Measurements from ENCODE around the gene GLRA1.

GLRA1 gene

DNA sequence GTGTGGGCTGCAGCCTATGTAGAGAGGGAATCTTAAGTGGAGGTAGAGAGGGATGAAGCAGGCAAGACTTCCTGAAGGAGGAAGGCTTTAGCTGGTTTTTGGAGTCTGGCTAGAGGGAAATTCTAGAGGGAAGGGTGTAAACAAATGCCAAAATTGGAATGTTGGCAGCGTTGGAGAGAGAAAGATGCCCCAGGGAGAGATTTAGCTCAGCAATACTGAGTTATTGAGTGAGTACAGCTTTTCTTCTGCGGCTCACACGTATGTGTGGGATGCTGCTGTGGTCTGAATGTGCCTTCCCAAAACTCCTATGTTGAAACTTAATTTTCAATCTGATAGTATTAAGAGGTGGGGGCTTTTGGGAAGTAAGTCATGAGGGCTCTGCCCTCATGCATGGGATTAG is 24.5 kb upstream of the GLRA1 start:
- in situ Hi-C loops (cut with HindIII; ENCODE audit: low pct_unique_long_range_greater_than_20kb, low sequenced_read_pairs): no loop called here
- TF ChIP-seq JUND (IDR thresholded peaks at IDR 0.05; ENCODE audit: low read depth): no peak
- peak in 1 of 2 experiments; percentile 19 for DNase-seq (ENCODE audit: low read depth in 1 of 2, low spot score in 1 of 2)

DNA sequence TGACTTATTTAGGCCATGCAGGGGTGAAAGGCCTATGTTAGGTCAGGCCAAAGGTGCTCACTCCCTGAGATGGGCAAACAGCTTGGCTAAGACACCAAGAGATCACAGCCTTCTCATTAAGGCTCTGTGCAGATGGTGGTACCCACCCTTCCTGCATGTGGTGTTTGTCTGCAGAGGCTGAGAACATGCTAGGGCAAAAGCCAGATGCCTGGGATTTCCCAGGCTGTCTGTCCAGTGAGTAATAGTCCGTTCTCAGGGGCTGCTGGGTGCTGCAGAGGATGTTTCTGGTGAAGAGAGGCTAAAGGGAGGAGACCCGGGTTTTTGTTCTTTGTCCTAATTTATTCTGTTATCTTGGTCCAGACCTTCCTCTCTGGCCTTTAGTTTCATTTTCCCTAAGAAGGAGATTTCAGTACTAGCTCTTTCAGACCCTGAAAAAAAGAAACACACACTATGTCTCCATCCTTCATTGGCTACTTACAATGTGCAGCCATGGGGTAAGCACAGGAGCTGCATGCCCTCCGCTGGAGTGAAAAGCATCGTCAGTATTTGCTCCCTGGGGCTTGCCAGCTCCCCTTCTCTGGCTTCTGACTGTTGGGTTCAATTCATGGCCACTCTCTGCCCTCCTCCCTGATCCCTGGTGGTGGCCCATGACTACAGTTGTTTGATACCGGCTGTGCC is 23.4 kb upstream of the GLRA1 start:
- no peak for TF ChIP-seq JUND (IDR thresholded peaks at IDR 0.05; ENCODE audit: low read depth)
- DNase-seq (ENCODE audit: low read depth in 1 of 2, low spot score in 1 of 2): no peak
- in situ Hi-C loops (cut with HindIII; ENCODE audit: low pct_unique_long_range_greater_than_20kb, low sequenced_read_pairs): no loop called here

DNA sequence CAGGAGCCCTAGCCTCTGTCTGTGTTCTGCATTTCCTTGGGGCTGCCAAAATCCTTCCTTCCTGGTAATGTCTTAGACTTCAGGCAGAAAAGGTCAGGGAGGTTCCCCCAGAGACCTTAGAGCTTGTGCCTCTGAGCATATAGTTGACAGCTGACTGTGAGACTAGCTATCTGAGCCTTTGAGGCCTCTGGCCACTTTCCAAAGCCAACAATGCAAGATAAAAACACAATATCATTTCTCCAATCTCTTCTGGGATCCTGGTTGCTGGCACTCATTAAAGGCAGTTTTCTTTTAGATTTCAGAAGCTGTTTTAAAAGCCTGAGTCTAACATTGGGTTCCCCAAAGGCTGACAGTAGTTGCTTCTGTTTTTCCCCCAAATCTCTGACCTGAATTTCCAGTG is 13.2 kb upstream of the GLRA1 start:
- DNase-seq (ENCODE audit: low read depth in 1 of 2, low spot score in 1 of 2): no peak
- no peak for TF ChIP-seq JUND (IDR thresholded peaks at IDR 0.05; ENCODE audit: low read depth)
- in situ Hi-C loops (cut with HindIII; ENCODE audit: low pct_unique_long_range_greater_than_20kb, low sequenced_read_pairs): no loop called here

DNA sequence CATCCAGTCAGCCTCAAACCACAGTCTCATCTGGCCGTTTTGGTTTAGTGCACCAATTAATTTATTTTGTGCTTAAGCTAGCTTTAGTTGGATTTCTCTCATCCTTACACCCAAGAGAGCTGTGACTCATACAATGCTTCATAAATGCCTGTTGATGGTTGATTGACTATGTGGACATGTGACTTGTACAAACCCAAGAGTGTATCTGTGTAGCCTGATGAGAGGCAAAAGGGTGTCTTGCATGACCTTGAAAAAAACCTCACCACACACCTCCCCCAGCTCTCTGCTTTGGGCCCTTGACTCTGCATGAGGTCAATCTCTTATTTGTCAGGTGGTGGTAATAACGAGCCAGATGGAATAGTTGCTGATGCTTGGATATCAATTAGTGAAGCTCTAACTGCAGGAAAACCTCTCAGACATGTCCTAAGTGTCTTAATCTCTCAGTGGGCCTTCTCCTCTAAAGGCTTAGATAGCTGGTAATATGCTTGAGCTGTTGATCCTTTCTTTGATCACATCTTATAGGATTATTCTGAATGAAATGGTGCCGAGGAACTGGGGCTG is 10.6 kb upstream of the GLRA1 start:
- in situ Hi-C loops (cut with HindIII; ENCODE audit: low pct_unique_long_range_greater_than_20kb, low sequenced_read_pairs): no loop called here
- no peak for DNase-seq (ENCODE audit: low read depth in 1 of 2, low spot score in 1 of 2)
- no peak for TF ChIP-seq JUND (IDR thresholded peaks at IDR 0.05; ENCODE audit: low read depth)

GRCh38 chr5:151931260-151931659 is 6.6 kb upstream of the GLRA1 start:
- no peak for TF ChIP-seq JUND (IDR thresholded peaks at IDR 0.05; ENCODE audit: low read depth)
- in situ Hi-C loops (cut with HindIII; ENCODE audit: low pct_unique_long_range_greater_than_20kb, low sequenced_read_pairs): no loop called here
- DNase-seq (ENCODE audit: low read depth in 1 of 2, low spot score in 1 of 2): no peak

GRCh38 chr5:151926188-151926587 is 1.5 kb upstream of the GLRA1 start:
- in situ Hi-C loops (cut with HindIII; ENCODE audit: low pct_unique_long_range_greater_than_20kb, low sequenced_read_pairs): no loop called here
- no peak for DNase-seq (ENCODE audit: low read depth in 1 of 2, low spot score in 1 of 2)
- TF ChIP-seq JUND (IDR thresholded peaks at IDR 0.05; ENCODE audit: low read depth): no peak

- DNase-seq (ENCODE audit: low read depth in 1 of 2, low spot score in 1 of 2): no peak
- in situ Hi-C loops (cut with HindIII; ENCODE audit: low pct_unique_long_range_greater_than_20kb, low sequenced_read_pairs): no loop called here
- TF ChIP-seq JUND (IDR thresholded peaks at IDR 0.05; ENCODE audit: low read depth): no peak
These were observed 689 bp upstream of the GLRA1 start for GRCh38 chr5:151925340-151925739.

DNA sequence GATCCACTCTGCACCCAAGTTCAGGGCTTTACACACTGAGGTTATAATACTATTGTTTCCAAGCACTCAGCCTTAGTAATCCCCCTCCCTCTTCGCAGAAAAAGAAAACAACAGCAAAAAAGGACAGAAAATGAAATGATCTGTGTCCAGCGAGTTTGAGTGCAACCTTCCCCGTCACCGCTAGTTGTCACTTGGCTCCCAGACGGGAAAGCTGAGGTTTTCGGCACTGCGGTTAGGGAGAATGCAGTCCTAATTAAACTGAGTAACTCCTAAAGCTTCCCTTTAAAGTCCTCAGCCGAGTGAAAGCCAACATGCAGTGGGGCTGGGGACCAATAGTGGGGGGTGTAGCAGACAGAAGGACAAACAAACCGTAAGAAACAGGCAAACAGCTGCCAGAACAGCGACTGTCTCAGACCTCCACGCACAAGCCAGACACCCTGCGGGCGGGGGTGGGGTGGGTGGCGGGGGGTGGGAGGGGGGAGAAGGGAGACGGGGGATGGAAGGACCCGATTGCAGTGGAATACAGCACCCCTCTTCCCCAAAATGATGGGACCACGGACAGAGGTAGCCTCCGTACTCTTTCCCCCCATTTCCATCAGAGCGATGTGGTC is 680 bp downstream of the GLRA1 start:
- in situ Hi-C loops (cut with HindIII; ENCODE audit: low pct_unique_long_range_greater_than_20kb, low sequenced_read_pairs): no loop called here
- no peak for TF ChIP-seq JUND (IDR thresholded peaks at IDR 0.05; ENCODE audit: low read depth)
- DNase-seq (ENCODE audit: low read depth in 1 of 2, low spot score in 1 of 2): peak; percentile 26 to 38

GRCh38 chr5:151921916-151922315 is 2.7 kb downstream of the GLRA1 start:
- no peak for TF ChIP-seq JUND (IDR thresholded peaks at IDR 0.05; ENCODE audit: low read depth)
- in situ Hi-C loops (cut with HindIII; ENCODE audit: low pct_unique_long_range_greater_than_20kb, low sequenced_read_pairs): no loop called here

DNA sequence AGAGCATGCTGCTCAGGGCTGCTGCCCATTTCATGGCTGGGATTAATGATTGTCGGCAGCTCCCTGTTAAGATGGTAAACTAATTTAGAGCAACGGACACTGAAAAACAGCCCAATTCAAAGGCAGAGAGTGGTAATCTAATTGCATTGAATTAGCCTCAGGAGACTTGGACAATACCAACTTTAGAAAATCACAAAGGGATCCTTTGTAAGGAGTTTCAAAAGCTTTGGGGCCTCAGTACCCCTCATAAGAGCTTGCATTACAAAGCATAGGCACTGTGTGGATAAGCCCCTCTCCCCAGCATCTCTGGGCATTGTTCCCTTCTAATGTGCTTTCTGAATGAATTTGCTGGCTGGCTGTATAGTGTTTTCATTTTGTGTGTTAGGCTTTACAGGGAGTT is 6.7 kb downstream of the GLRA1 start:
- in situ Hi-C loops (cut with HindIII; ENCODE audit: low pct_unique_long_range_greater_than_20kb, low sequenced_read_pairs): no loop called here
- no peak for DNase-seq (ENCODE audit: low read depth in 1 of 2, low spot score in 1 of 2)
- no peak for TF ChIP-seq JUND (IDR thresholded peaks at IDR 0.05; ENCODE audit: low read depth)

More at GRCh38 chr5:151921916-151922315, 2.7 kb downstream of the GLRA1 start:
- DNase-seq (ENCODE audit: low read depth in 1 of 2, low spot score in 1 of 2): no peak

DNA sequence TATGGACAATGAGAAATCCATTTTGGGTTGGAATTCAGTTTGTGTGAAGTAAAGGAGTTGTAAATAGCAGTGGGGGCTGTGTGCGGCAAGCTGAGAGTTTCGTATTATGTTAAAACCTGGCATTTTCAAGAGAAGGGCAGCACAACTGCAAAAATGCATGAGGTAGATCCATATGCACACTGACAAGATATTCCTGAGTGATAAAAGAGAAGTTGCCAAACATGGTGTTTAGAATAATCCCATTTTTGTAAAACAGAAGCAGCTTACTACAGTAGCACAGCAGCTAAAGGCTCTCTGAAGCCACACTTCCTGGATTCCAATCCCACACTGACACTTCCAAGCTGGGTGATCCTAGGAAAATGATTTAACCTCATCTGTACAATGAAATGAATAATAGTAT is 11.2 kb downstream of the GLRA1 start:
- no peak for TF ChIP-seq JUND (IDR thresholded peaks at IDR 0.05; ENCODE audit: low read depth)
- in situ Hi-C loops (cut with HindIII; ENCODE audit: low pct_unique_long_range_greater_than_20kb, low sequenced_read_pairs): no loop called here
- no peak for DNase-seq (ENCODE audit: low read depth in 1 of 2, low spot score in 1 of 2)

GRCh38 chr5:151912360-151912759 is 12.3 kb downstream of the GLRA1 start:
- in situ Hi-C loops (cut with HindIII; ENCODE audit: low pct_unique_long_range_greater_than_20kb, low sequenced_read_pairs): no loop called here
- no peak for TF ChIP-seq JUND (IDR thresholded peaks at IDR 0.05; ENCODE audit: low read depth)
- DNase-seq (ENCODE audit: low read depth in 1 of 2, low spot score in 1 of 2): no peak

DNA sequence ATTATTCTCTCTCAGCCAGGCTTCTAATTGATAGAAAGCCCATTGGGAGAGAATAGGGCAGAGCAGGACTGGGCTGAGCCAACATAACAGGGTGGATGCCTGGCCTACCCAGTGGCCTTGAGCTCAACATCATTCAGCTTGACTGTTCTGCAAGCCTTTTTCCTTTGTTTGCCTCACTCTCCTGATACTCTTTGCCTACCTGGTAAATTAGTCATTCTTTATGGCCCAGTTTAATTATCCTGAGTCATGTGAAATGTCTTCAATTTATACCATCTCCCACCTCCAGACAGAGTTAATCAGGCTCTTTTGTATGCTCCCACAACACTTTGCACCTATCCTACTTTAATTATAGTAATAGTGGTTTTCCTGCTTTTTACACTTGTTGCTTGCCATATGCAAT is 13.6 kb downstream of the GLRA1 start:
- in situ Hi-C loops (cut with HindIII; ENCODE audit: low pct_unique_long_range_greater_than_20kb, low sequenced_read_pairs): no loop called here
- no peak for TF ChIP-seq JUND (IDR thresholded peaks at IDR 0.05; ENCODE audit: low read depth)
- no peak for DNase-seq (ENCODE audit: low read depth in 1 of 2, low spot score in 1 of 2)

Data from T47D (cell line).